ENCODE data around the gene BLOC1S5. TPM values are rescaled to one million over a fixed set of nuclear protein-coding genes. Genes with fewer than 3 reads are reported as not detected.

BLOC1S5 gene
- total RNA-seq, 2 donors from 2014 or later: 7.3 to 7.8 TPM

- no peaks in the 10 kb centered on the region for H3K9me3 ChIP-seq
- DNase-seq (ENCODE audit: low spot score): no peak
- no peak overlapping the region for H3K4me3 ChIP-seq
- no peaks in the 10 kb centered on the region for H3K36me3 ChIP-seq
- no peaks in the 10 kb centered on the region for H3K27me3 ChIP-seq
- H3K4me1 ChIP-seq: peaks cover 0 to 3% of the 10 kb centered on the region in 2 donors
- H3K27ac ChIP-seq: no peak overlapping the region
- no peak for TF ChIP-seq CTCF (IDR thresholded peaks at IDR 0.05)
These were observed 5.6 kb upstream of the BLOC1S5 start for GRCh38 chr6:8069631-8070284.

DNA sequence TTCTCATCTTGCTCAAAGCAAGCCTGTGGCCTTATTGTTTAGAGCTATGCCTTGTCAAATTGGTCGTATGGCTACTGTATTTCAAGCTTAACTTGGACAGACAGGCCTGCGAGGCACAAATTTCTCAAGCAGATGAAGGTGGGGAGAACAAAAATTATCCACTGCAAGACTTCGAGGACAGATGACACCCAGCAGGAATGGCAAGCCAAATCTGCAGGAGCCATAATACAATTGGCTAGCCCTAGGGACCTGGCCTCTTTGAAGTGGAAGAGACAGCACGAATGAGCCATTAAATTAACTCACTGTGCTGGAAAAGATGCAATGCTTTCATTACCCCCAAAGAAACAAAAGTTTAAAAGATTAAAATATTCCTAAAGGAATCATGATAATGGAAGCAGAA, 5.0 kb upstream of the BLOC1S5 start:
- Histone ChIP-seq H3K36me3 (no peaks in the 10 kb centered on the region), H3K9me3 (no peaks in the 10 kb centered on the region), H3K4me1 (peaks cover 0 to 6% of the 10 kb centered on the region in 2 donors), H3K27me3 (no peaks in the 10 kb centered on the region), H3K4me3 (no peak overlapping the region), H3K27ac (no peak overlapping the region)
- no peak for DNase-seq (ENCODE audit: low spot score)
- TF ChIP-seq CTCF (IDR thresholded peaks at IDR 0.05): no peak

GRCh38 chr6:8066108-8066507, 1.9 kb upstream of the BLOC1S5 start:
- Histone ChIP-seq H3K27ac (no peak overlapping the region), H3K4me1 (peaks cover 0 to 6% of the 10 kb centered on the region in 2 donors), H3K9me3 (no peaks in the 10 kb centered on the region), H3K27me3 (no peaks in the 10 kb centered on the region), H3K36me3 (peaks cover 7% of the 10 kb centered on the region), H3K4me3 (no peak overlapping the region)
- no peak for DNase-seq (ENCODE audit: low spot score)
- no peak for TF ChIP-seq CTCF (IDR thresholded peaks at IDR 0.05)

DNA sequence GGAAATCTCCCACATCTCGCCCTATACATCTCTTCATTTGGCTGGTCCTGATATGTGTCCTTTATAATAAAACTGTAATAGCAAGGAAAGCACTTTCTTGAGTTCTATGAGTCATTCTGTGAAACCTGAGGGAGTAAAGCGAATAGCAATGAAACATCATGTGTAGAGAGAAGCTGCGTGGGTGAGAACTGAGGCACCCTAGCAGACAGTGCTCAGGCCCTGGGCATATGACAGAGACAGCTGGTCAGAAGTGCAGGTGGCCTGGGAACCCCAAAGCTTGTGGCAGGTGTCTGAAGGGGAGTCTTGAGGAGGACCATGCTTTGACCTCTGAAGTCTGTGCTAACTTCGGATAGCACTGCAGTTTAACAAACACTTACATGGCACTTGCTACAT, 1.3 kb upstream of the BLOC1S5 start:
- no peaks in the 10 kb centered on the region for H3K27me3 ChIP-seq
- no peak overlapping the region for H3K27ac ChIP-seq
- TF ChIP-seq CTCF (IDR thresholded peaks at IDR 0.05): no peak
- H3K4me3 ChIP-seq: no peak overlapping the region
- H3K36me3 ChIP-seq: peaks cover 7% of the 10 kb centered on the region
- H3K9me3 ChIP-seq: no peaks in the 10 kb centered on the region
- DNase-seq (ENCODE audit: low spot score): no peak
- H3K4me1 ChIP-seq: peaks cover 0 to 6% of the 10 kb centered on the region in 2 donors

- Histone ChIP-seq H3K4me3 (peak overlapping the region; percentile 89 to 90), H3K27ac (peak overlapping the region; percentile 89), H3K4me1 (peaks cover 0 to 6% of the 10 kb centered on the region in 2 donors), H3K9me3 (no peaks in the 10 kb centered on the region), H3K36me3 (peaks cover 7% of the 10 kb centered on the region), H3K27me3 (no peaks in the 10 kb centered on the region)
- TF ChIP-seq CTCF (IDR thresholded peaks at IDR 0.05): no peak
- no peak for DNase-seq (ENCODE audit: low spot score)
These were observed 689 bp upstream of the BLOC1S5 start for GRCh38 chr6:8064638-8065518.

Data from right atrium auricular region (tissue), 2 donors.